Measurements from ENCODE around the gene IFNAR1.

- TF ChIP-seq RAD21 (conservative IDR thresholded peaks at IDR 0.05 in 1 of 2, IDR thresholded peaks at IDR 0.05 in 1 of 2) (no peak), CHD2 (IDR thresholded peaks at IDR 0.05; ENCODE audit: low read length, partially characterized antibody) (no peak), ZFP36 (IDR thresholded peaks at IDR 0.05; ENCODE audit: borderline replicate concordance, partially characterized antibody) (no peak)
Observed at GRCh38 chr21:33283203-33283602, 41.6 kb upstream of the IFNAR1 start.
